HEK293T (cell line): ENCODE measurements around the gene ABCB4.
"Not testable (repeated sequence)": the region's sequence is repeated elsewhere in the genome, so short reads cannot be mapped to it uniquely, and the experiment has no call there.

Experiments
- BHLHE40 ChIP-seq: fragments of 450-650 bp; IDR thresholded peaks from 2 replicates; pipeline ENCODE4 v1.6.1; 2016; ENCODE audit warnings: mild to moderate bottlenecking, moderate library complexity, borderline replicate concordance
- FOXA1 ChIP-seq: fragments of 450-650 bp; IDR thresholded peaks from 2 replicates; pipeline ENCODE4 v1.6.1; 2016; ENCODE audit warnings: mild to moderate bottlenecking
- FOXK2 ChIP-seq: fragments of 450-650 bp; IDR thresholded peaks from 2 replicates; pipeline ENCODE4 v1.6.1; 2016; ENCODE audit warnings: mild to moderate bottlenecking
- HDGF ChIP-seq: fragments of 450-650 bp; IDR thresholded peaks from 2 replicates; pipeline ENCODE4 v1.6.1; 2017; ENCODE audit warnings: antibody characterized with exemption, borderline replicate concordance
- SP1 ChIP-seq: fragments of 450-650 bp; IDR thresholded peaks from 2 replicates; pipeline ENCODE4 v1.6.1; 2017
- SUZ12 ChIP-seq: fragments of 450-650 bp; IDR thresholded peaks from 2 replicates; pipeline ENCODE4 v1.6.1; 2016; ENCODE audit warnings: mild to moderate bottlenecking
- ZNF384 ChIP-seq: fragments of 450-650 bp; IDR thresholded peaks from 2 replicates; pipeline ENCODE4 v1.6.1; 2016

GRCh38 chr7:87465534-87465880 lies 10.0 kb downstream of the ABCB4 start:
- TF ChIP-seq BHLHE40, FOXK2, ZNF384, SUZ12, HDGF, SP1, FOXA1: not testable (repeated sequence)
